ENCODE measurements around the gene NCR2.

DNA sequence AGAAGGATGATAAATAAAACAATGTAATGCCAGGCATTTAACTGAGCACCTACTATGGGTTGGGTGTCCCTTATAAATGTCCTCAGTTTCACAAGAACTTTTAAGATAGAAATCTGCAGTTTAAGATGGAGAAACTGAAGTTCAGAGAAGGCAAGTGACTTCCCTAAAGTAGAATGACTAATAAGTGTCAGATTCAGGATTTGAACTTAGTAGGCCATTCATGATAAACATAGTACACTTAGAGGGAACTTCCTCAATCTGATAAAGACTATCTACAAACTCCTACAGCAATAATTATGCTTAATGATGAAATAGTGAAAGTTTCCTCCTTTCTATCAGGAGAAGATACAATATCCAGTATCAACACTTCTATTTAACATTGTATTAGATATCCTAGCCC lies 43.9 kb downstream of the NCR2 start:
- TF ChIP-seq POLR2AphosphoS5 (IDR thresholded peaks at IDR 0.05) = no peak
- TF ChIP-seq POLR2A (IDR thresholded peaks at IDR 0.05) = no peak

All from stomach (tissue), 4 donors.